Fibroblast of lung (primary cell): ENCODE data around the gene NCF4. TPM values are rescaled to one million over a fixed set of nuclear protein-coding genes. Genes with fewer than 3 reads are reported as not detected.

Experiments
- DNase-seq, 2 donors: peaks; one replicate each; pipeline versions ENCODE4 v3.0.0 to v3.0.0-alpha.2; 2010; ENCODE audit warnings: low read depth in 2 of 2
- H2AFZ ChIP-seq: 2 replicates; pipeline ENCODE4 v1.5.1; 2012; ENCODE audit warnings: low read length, control low read depth, inconsistent platforms
- H3K27ac ChIP-seq: 2 replicates; pipeline ENCODE4 v1.5.1; 2011; ENCODE audit warnings: low read length, control low read depth; ENCODE audit not compliant: insufficient read depth
- H3K27me3 ChIP-seq: 2 replicates; pipeline ENCODE4 v1.5.1; 2011; ENCODE audit warnings: mild to moderate bottlenecking, low read length; ENCODE audit not compliant: control insufficient read depth, insufficient read depth
- H3K36me3 ChIP-seq: 2 replicates; pipeline ENCODE4 v1.5.1; 2011; ENCODE audit warnings: low read length; ENCODE audit not compliant: control insufficient read depth, insufficient read depth
- H3K4me1 ChIP-seq: 2 replicates; pipeline ENCODE4 v1.5.1; 2011; ENCODE audit warnings: low read length; ENCODE audit not compliant: control insufficient read depth, insufficient read depth; ENCODE audit errors: extremely low read depth
- H3K4me2 ChIP-seq: 2 replicates; pipeline ENCODE4 v1.5.1; 2011; ENCODE audit warnings: low read length, control low read depth; ENCODE audit not compliant: insufficient read depth; ENCODE audit errors: extremely low read depth
- H3K4me3 ChIP-seq, 4 experiments: fragments of 200-600 bp in 1 of 4; sonication (generic) in 1 of 4; replicated peaks in 1 of 4; 2 replicates each; pipeline ENCODE4 v1.5.1; 2011 to 2016; ENCODE audit warnings: low read length in 4 of 4, low read depth in 3 of 4, mild to moderate bottlenecking in 3 of 4, control low read depth in 2 of 4, inconsistent platforms in 1 of 4, mixed read lengths in 1 of 4; ENCODE audit not compliant: insufficient read depth in 1 of 4; ENCODE audit errors: control extremely low read depth in 1 of 4
- H3K79me2 ChIP-seq: 2 replicates; pipeline ENCODE4 v1.5.1; 2012; ENCODE audit warnings: mild to moderate bottlenecking, low read length, inconsistent platforms; ENCODE audit not compliant: control insufficient read depth, insufficient read depth
- H3K9ac ChIP-seq: 2 replicates; pipeline ENCODE4 v1.5.1; 2011; ENCODE audit warnings: mild to moderate bottlenecking, low read length, control low read depth; ENCODE audit not compliant: insufficient read depth
- H3K9me3 ChIP-seq: 2 replicates; pipeline ENCODE4 v1.5.1; 2012; ENCODE audit warnings: low read depth, low read length; ENCODE audit not compliant: control insufficient read depth, insufficient read depth
- H4K20me1 ChIP-seq: 2 replicates; pipeline ENCODE4 v1.5.1; 2011; ENCODE audit warnings: low read length; ENCODE audit not compliant: control insufficient read depth, insufficient read depth; ENCODE audit errors: extremely low read depth
- CTCF ChIP-seq, 2 donors: IDR thresholded peaks in 1 of 2; conservative IDR thresholded peaks in 1 of 2; 1 replicate in 1 of 2; 2 replicates in 1 of 2; pipeline ENCODE4 v1.5.1; 2011 to 2012; ENCODE audit warnings: low read length in 2 of 2, control low read depth in 1 of 2, inconsistent platforms in 1 of 2, low read depth in 1 of 2, mild to moderate bottlenecking in 1 of 2
- EZH2 ChIP-seq: IDR thresholded peaks from 2 replicates; pipeline ENCODE4 v1.5.1; 2012; ENCODE audit warnings: low read length, control low read depth, mild to moderate bottlenecking; ENCODE audit errors: missing control alignments
- polyA plus RNA-seq, 2 donors: library from polyadenylated mRNA; depleted of rRNA in 1 of 2; stranded (reverse) in 1 of 2; unstranded in 1 of 2; fragments of >200 nt; gene quantifications; 2 replicates each; pipeline ENCODE4 v1.2.1, GENCODE V29; 2011 to 2012; ENCODE audit warnings: missing spikeins in 1 of 2
- total RNA-seq: library from RNA; depleted of rRNA; stranded (reverse); fragments of >200 nt; gene quantifications from 2 replicates; pipeline ENCODE4 v1.2.1, GENCODE V29; 2014

The NCF4 gene
- total and polyA plus RNA-seq, 2 donors (not counting 1 experiment from before 2014, with no cell fraction given) = not detected

GRCh38 chr22:36898690-36899089 lies 37.9 kb downstream of the NCF4 start:
- H3K27me3 ChIP-seq = no peaks in the 10 kb centered on the region

GRCh38 chr22:36899498-36899897 lies 38.7 kb downstream of the NCF4 start:
- Histone ChIP-seq H3K9me3 (no peaks in the 10 kb centered on the region), H2AFZ (no peak overlapping the region), H3K36me3 (no peaks in the 10 kb centered on the region), H3K79me2 (no peaks in the 10 kb centered on the region), H3K27me3 (no peaks in the 10 kb centered on the region), H3K9ac (no peak overlapping the region), H3K4me2 (no peak overlapping the region), H3K4me1 (no peaks in the 10 kb centered on the region), H4K20me1 (no peaks in the 10 kb centered on the region), H3K27ac (no peak overlapping the region), H3K4me3 (no peak overlapping the region)
- DNase-seq = no peak
- no peak for TF ChIP-seq EZH2
- no peak for TF ChIP-seq CTCF (conservative IDR thresholded peaks at IDR 0.05 in 1 of 2, IDR thresholded peaks at IDR 0.05 in 1 of 2; ENCODE audit: low read depth in 1 of 2, low read length in 2 of 2)

More at GRCh38 chr22:36898690-36899089, 37.9 kb downstream of the NCF4 start:
- Histone ChIP-seq H3K4me1 (no peaks in the 10 kb centered on the region), H3K79me2 (no peaks in the 10 kb centered on the region), H3K4me2 (no peak overlapping the region), H4K20me1 (no peaks in the 10 kb centered on the region), H2AFZ (no peak overlapping the region), H3K9ac (no peak overlapping the region), H3K4me3 (no peak overlapping the region), H3K9me3 (no peaks in the 10 kb centered on the region), H3K36me3 (no peaks in the 10 kb centered on the region), H3K27ac (no peak overlapping the region)
- no peak for DNase-seq
- TF ChIP-seq EZH2 = no peak
- TF ChIP-seq CTCF (conservative IDR thresholded peaks at IDR 0.05 in 1 of 2, IDR thresholded peaks at IDR 0.05 in 1 of 2; ENCODE audit: low read depth in 1 of 2, low read length in 2 of 2) = no peak

- Histone ChIP-seq H2AFZ (no peak overlapping the region), H4K20me1 (no peaks in the 10 kb centered on the region), H3K4me1 (no peaks in the 10 kb centered on the region), H3K4me3 (no peak overlapping the region), H3K79me2 (no peaks in the 10 kb centered on the region), H3K9ac (no peak overlapping the region), H3K36me3 (no peaks in the 10 kb centered on the region), H3K27me3 (no peaks in the 10 kb centered on the region), H3K27ac (no peak overlapping the region), H3K9me3 (no peaks in the 10 kb centered on the region), H3K4me2 (no peak overlapping the region)
- TF ChIP-seq EZH2 (no peak), CTCF (conservative IDR thresholded peaks at IDR 0.05 in 1 of 2, IDR thresholded peaks at IDR 0.05 in 1 of 2; ENCODE audit: low read depth in 1 of 2, low read length in 2 of 2) (no peak)
- no peak for DNase-seq
These were observed 39.4 kb downstream of the NCF4 start for GRCh38 chr22:36900225-36900624.
